HL-60 (cell line): ENCODE data around the gene ACTRT2.

ENCODE experiments used
- DNase-seq, 2 experiments: peaks; one replicate each; pipeline ENCODE4 v3.0.0-alpha.2; 2010 to 2020; ENCODE audit warnings: low read depth in 1 of 2, low spot score in 1 of 2
- H3K27ac ChIP-seq: fragments of 250-450 bp; sonication (Bioruptor Pico); replicated peaks from 2 replicates; pipeline ENCODE4 v1.5.1; 2020; ENCODE audit warnings: mild to moderate bottlenecking, moderate library complexity
- H3K27me3 ChIP-seq: fragments of 250-450 bp; sonication (Bioruptor Pico); 2 replicates; pipeline ENCODE4 v1.5.1; 2021; ENCODE audit warnings: mild to moderate bottlenecking, moderate library complexity; ENCODE audit not compliant: insufficient read depth, poor library complexity, severe bottlenecking
- H3K4me3 ChIP-seq: replicated peaks from 2 replicates; pipeline ENCODE4 v1.5.1; 2011; ENCODE audit warnings: mild to moderate bottlenecking, control low read depth, low read length; ENCODE audit not compliant: insufficient read depth
- CTCF ChIP-seq: IDR thresholded peaks from one replicate; pipeline ENCODE4 v1.5.1; 2011; ENCODE audit warnings: low read length, control low read depth, inconsistent platforms; ENCODE audit not compliant: insufficient read depth
- GABPA ChIP-seq: IDR thresholded peaks from 2 replicates; pipeline ENCODE4 v1.6.1; 2012; ENCODE audit warnings: low read depth
- POLR2AphosphoS5 ChIP-seq: IDR thresholded peaks from 2 replicates; pipeline ENCODE4 v1.6.1; 2012; ENCODE audit warnings: low read depth
- REST ChIP-seq: IDR thresholded peaks from 2 replicates; pipeline ENCODE4 v1.6.1; 2012; ENCODE audit warnings: low read depth; ENCODE audit not compliant: insufficient replicate concordance
- SPI1 ChIP-seq: IDR thresholded peaks from 2 replicates; pipeline ENCODE4 v1.6.1; 2012; ENCODE audit warnings: low read depth, mild to moderate bottlenecking, borderline replicate concordance

ACTRT2 gene

GRCh38 chr1:3030663-3031381, 9.6 kb downstream of the ACTRT2 start:
- DNase-seq = no peak
- TF ChIP-seq POLR2AphosphoS5 (no peak), SPI1 (no peak), GABPA (no peak), REST (no peak), CTCF (no peak)
- H3K4me3 ChIP-seq = no peak overlapping the region
- H3K27ac ChIP-seq = no peak overlapping the region
- H3K27me3 ChIP-seq = no peaks in the 10 kb centered on the region

GRCh38 chr1:3031401-3032221, 10.3 kb downstream of the ACTRT2 start:
- TF ChIP-seq GABPA (no peak), SPI1 (no peak), CTCF (no peak), REST (no peak), POLR2AphosphoS5 (no peak)
- H3K27me3 ChIP-seq = no peaks in the 10 kb centered on the region

GRCh38 chr1:3032371-3033039, 11.2 kb downstream of the ACTRT2 start:
- Histone ChIP-seq H3K27me3 (no peaks in the 10 kb centered on the region), H3K4me3 (no peak overlapping the region), H3K27ac (no peak overlapping the region)
- DNase-seq = no peak
- TF ChIP-seq POLR2AphosphoS5 (no peak), REST (no peak), GABPA (no peak), SPI1 (no peak), CTCF (no peak)

More at GRCh38 chr1:3031401-3032221, 10.3 kb downstream of the ACTRT2 start:
- no peak overlapping the region for H3K27ac ChIP-seq
- DNase-seq = no peak
- no peak overlapping the region for H3K4me3 ChIP-seq
